GM12878 (cell line): Measurements from ENCODE around the gene TCOF1. TPM values are rescaled to one million over a fixed set of nuclear protein-coding genes. Genes with fewer than 3 reads are reported as not detected.

Source experiments
- ATAC-seq: fragments of 200-7000 bp; cut with Tn5 transposase; 3 replicates; pipeline ENCODE4 v1.9.1; 2020; ENCODE audit warnings: mild to moderate bottlenecking, moderate library complexity
- BruUV-seq: library from RNA; stranded (reverse); fragments of 400-500 nt; replicated peaks from 2 replicates; lab custom pipeline; 2021; lab: Mats Ljungman, UMichigan
- CTCF ChIA-PET: fragments of 300-600 bp; sonication (Branson Sonifier 250); formaldehyde crosslinking; extraction: SDS; loops from one replicate; lab custom pipeline; 2021; ENCODE audit warnings: inconsistent platforms; lab: Yijun Ruan, JAX
- POLR2A ChIA-PET: fragments of 350-600 bp; formaldehyde crosslinking; extraction: SDS; loops from one replicate; lab custom pipeline; 2021; ENCODE audit warnings: inconsistent platforms; lab: Charles Lee
- RAD21 ChIA-PET: fragments of 300-600 bp; sonication (Branson Sonifier 250); formaldehyde crosslinking; loops from one replicate; lab custom pipeline; 2023; ENCODE audit warnings: antibody characterized with exemption; ENCODE audit not compliant: unreplicated experiment; lab: Charles Lee
- SMC1A ChIA-PET: fragments of 300-600 bp; sonication (Branson Sonifier 250); formaldehyde crosslinking; loops from one replicate; lab custom pipeline; 2023; ENCODE audit not compliant: unreplicated experiment, uncharacterized antibody; lab: Charles Lee
- DNase-seq: peaks from one replicate; pipeline ENCODE4 v3.0.0-alpha.2; 2011; ENCODE audit warnings: low read depth, low spot score
- FAIRE-seq: peaks from 3 replicates; lab custom pipeline; 2011; peaks lifted over from hg19 to GRCh38; lab: Jason Lieb, UNC
- H2AFZ ChIP-seq: 2 replicates; pipeline ENCODE4 v1.6.0; 2011; ENCODE audit warnings: low read depth, low read length, control low read depth; ENCODE audit not compliant: control insufficient read depth
- H3K27ac ChIP-seq: 2 replicates; pipeline ENCODE4 v1.5.1; 2011; ENCODE audit warnings: control low read depth; ENCODE audit not compliant: control insufficient read depth, insufficient read depth
- H3K27me3 ChIP-seq, 2 experiments: replicated peaks in 1 of 2; 2 replicates each; pipeline versions ENCODE4 v1.6.0 to v1.6.1; 2011; ENCODE audit warnings: low read length in 1 of 2; ENCODE audit not compliant: control insufficient read depth in 2 of 2, insufficient read depth in 2 of 2
- H3K36me3 ChIP-seq, 2 experiments: 2 replicates each; pipeline ENCODE4 v1.5.1; 2011; ENCODE audit warnings: low read length in 1 of 2; ENCODE audit not compliant: control insufficient read depth in 2 of 2, insufficient read depth in 2 of 2
- H3K4me1 ChIP-seq: 2 replicates; pipeline ENCODE4 v1.6.1; 2011; ENCODE audit warnings: mild to moderate bottlenecking, low read length, moderate library complexity, mixed read lengths; ENCODE audit not compliant: control insufficient read depth, insufficient read depth
- H3K4me2 ChIP-seq: 2 replicates; pipeline ENCODE4 v1.6.0; 2011; ENCODE audit warnings: control low read depth; ENCODE audit not compliant: control insufficient read depth, insufficient read depth
- H3K4me3 ChIP-seq: fragments of 200-600 bp; sonication (generic); 2 replicates; pipeline ENCODE4 v1.5.1; 2016
- H3K79me2 ChIP-seq: 2 replicates; pipeline ENCODE4 v1.6.0; 2011; ENCODE audit warnings: low read length; ENCODE audit not compliant: control insufficient read depth, insufficient read depth
- H3K9ac ChIP-seq: 2 replicates; pipeline ENCODE4 v1.8.0; 2011; ENCODE audit warnings: low read length, control low read depth, mixed read lengths; ENCODE audit not compliant: control insufficient read depth, insufficient read depth
- H3K9me3 ChIP-seq: replicated peaks from 3 replicates; pipeline ENCODE4 v1.5.1; 2011; ENCODE audit warnings: mild to moderate bottlenecking, low read length; ENCODE audit not compliant: control insufficient read depth, insufficient read depth
- H4K20me1 ChIP-seq: 2 replicates; pipeline ENCODE4 v1.6.0; 2011; ENCODE audit not compliant: control insufficient read depth, insufficient read depth
- BCLAF1 ChIP-seq: fragments of 450-650 bp; IDR thresholded peaks from 2 replicates; pipeline ENCODE4 v1.6.1; 2017; ENCODE audit warnings: antibody characterized with exemption, mild to moderate bottlenecking, moderate library complexity
- CBFB ChIP-seq: IDR thresholded peaks from 2 replicates; pipeline ENCODE4 v1.6.1; 2016; ENCODE audit warnings: antibody characterized with exemption, low read depth
- CBX3 ChIP-seq: fragments of 200-600 bp; sonication (generic); IDR thresholded peaks from 2 replicates; pipeline ENCODE4 v1.6.1; 2016; ENCODE audit warnings: low read depth, borderline replicate concordance
- ELK1 ChIP-seq: IDR thresholded peaks from 2 replicates; pipeline ENCODE4 v1.6.1; 2012; ENCODE audit warnings: low read depth, low read length, improper control_type of control experiment
- IKZF1 ChIP-seq: fragments of 450-650 bp; conservative IDR thresholded peaks from 2 replicates; pipeline ENCODE4 v1.6.1; 2017; ENCODE audit warnings: antibody characterized with exemption, mild to moderate bottlenecking
- KDM1A ChIP-seq: fragments of 200-600 bp; sonication (generic); IDR thresholded peaks from 2 replicates; pipeline ENCODE4 v1.6.1; 2016; ENCODE audit warnings: borderline replicate concordance
- MYC ChIP-seq: IDR thresholded peaks from 2 replicates; pipeline ENCODE4 v1.6.1; 2011; ENCODE audit warnings: mild to moderate bottlenecking, low read length, moderate library complexity, inconsistent platforms; ENCODE audit not compliant: insufficient read depth, insufficient replicate concordance, insufficient read length, severe bottlenecking
- RELA ChIP-seq: fragments of 450-650 bp; IDR thresholded peaks from 2 replicates; pipeline ENCODE4 v1.8.0; 2014; ENCODE audit warnings: borderline replicate concordance; ENCODE audit not compliant: partially characterized antibody
- TBL1XR1 ChIP-seq: IDR thresholded peaks from 2 replicates; pipeline ENCODE4 v1.6.1; 2012; ENCODE audit warnings: low read depth, low read length, improper control_type of control experiment
- TCF3 ChIP-seq: IDR thresholded peaks from 2 replicates; pipeline ENCODE4 v1.6.1; 2012; ENCODE audit warnings: low read depth, mild to moderate bottlenecking, low read length, borderline replicate concordance; ENCODE audit not compliant: insufficient read depth
- ZNF687 ChIP-seq: fragments of 450-650 bp; IDR thresholded peaks from 2 replicates; pipeline ENCODE4 v1.6.1; 2017; ENCODE audit warnings: mild to moderate bottlenecking, moderate library complexity
- WGBS: methylation state at CpG from one replicate; pipeline ENCODE4 v1.1.6; 2016; ENCODE audit warnings: low lambda C conversion rate; ENCODE audit not compliant: insufficient replicate concordance, insufficient coverage; ENCODE audit errors: missing lambda C conversion rate; 5-methylcytosine and 5-hydroxymethylcytosine counted together
- in situ Hi-C: fragments of 300-500 bp; cut with MboI; formaldehyde crosslinking; loops from 9 replicates; pipeline ENCODE4 v1.14.3; 2018; ENCODE audit warnings: mixed read lengths
- intact Hi-C: fragments of 100-400 bp; cut with micrococcal nuclease; formaldehyde crosslinking; loops from one replicate; pipeline ENCODE4 v1.14.2; 2022; ENCODE audit not compliant: unreplicated experiment
- polyA plus RNA-seq, 11 experiments: library from polyadenylated mRNA; depleted of rRNA in 4 of 11; unstranded in 6 of 11; stranded (reverse) in 5 of 11; fragments of >200 nt; fragmentation: Nextera tagmentation in 4 of 11; fragmentation: Illumina TruSeq in 1 of 11; extraction: Ambion mirVana in 4 of 11; extraction: Trizol in 1 of 11; gene quantifications; 1 replicate in 1 of 11; 2 replicates in 10 of 11; pipeline versions ENCODE4 v1.2.1 to v1.2.3, GENCODE V29; 2011 to 2016; ENCODE audit warnings: inconsistent platforms in 2 of 11, missing spikeins in 2 of 11, low read depth in 1 of 11
- total RNA-seq, 4 experiments: library from RNA; depleted of rRNA in 3 of 4; stranded (reverse); fragments of >200 nt in 3 of 4; fragmentation: Illumina TruSeq in 1 of 4; extraction: Trizol in 1 of 4; gene quantifications; 2 replicates each; pipeline versions ENCODE4 v1.2.1 to v1.2.3, GENCODE V29; 2013 to 2021

TCOF1 gene
- total and polyA plus RNA-seq, 10 of the 15 experiments (the other 5 are each of a cell fraction or from before 2014, with no cell fraction given): 8.7 to 83.9 (median 38.9) TPM

- H3K4me1 ChIP-seq: no peaks in the 10 kb centered on the region
- POLR2A ChIA-PET: no interaction called here
- H3K79me2 ChIP-seq: no peaks in the 10 kb centered on the region
- H3K27me3 ChIP-seq: no peaks in the 10 kb centered on the region; a peak in 2 of 4 replicates
- H3K36me3 ChIP-seq: no peaks in the 10 kb centered on the region
- H2AFZ ChIP-seq: no peak overlapping the region
- 42% methylated on average over 17 of the region's 17 CpGs for WGBS
- ATAC-seq: no peak
- RAD21 ChIA-PET: no interaction called here
- intact Hi-C loops (no loop called here), in situ Hi-C loops (no loop called here)
- no peaks in the 10 kb centered on the region for H4K20me1 ChIP-seq
- FAIRE-seq: no peak
- no peak overlapping the region for H3K4me3 ChIP-seq
- H3K27ac ChIP-seq: no peak overlapping the region
- no peak overlapping the region for H3K9ac ChIP-seq
- no peaks in the 10 kb centered on the region for H3K9me3 ChIP-seq
- no peak for TF ChIP-seq IKZF1
- TF ChIP-seq ZNF687: no peak
- TF ChIP-seq ELK1: no peak
- TF ChIP-seq CBX3: no peak
- TF ChIP-seq KDM1A: no peak
- TF ChIP-seq CBFB: no peak
- no peak for TF ChIP-seq TCF3
- TF ChIP-seq BCLAF1: no peak
- no peak for TF ChIP-seq TBL1XR1
- no peak for TF ChIP-seq RELA
- no peak for TF ChIP-seq MYC
- DNase-seq: no peak
- no peak overlapping the region for H3K4me2 ChIP-seq
- CTCF ChIA-PET: no interaction called here
- SMC1A ChIA-PET: no interaction called here
- BruUV-seq: no TSS peak
These were observed 27.3 kb upstream of the TCOF1 start for GRCh38 chr5:150329881-150330876.
